Activated gamma-delta T cell treated with Interleukin-2 at 50 U/mL for 16 hours (primary cell): ENCODE results near the gene MAGEB16.

Source experiments
- DNase-seq: peaks from one replicate; pipeline ENCODE4 v3.0.0-alpha.2; 2020

The MAGEB16 gene

GRCh38 chrX:35798042-35798441 lies at the start of gene MAGEB16:
MAGEB16 (plus strand) TSS chrX:35798342; CDS start chrX:35802197, 3,855 bp downstream.
- no peak for DNase-seq

- no peak for DNase-seq
These were observed 24.1 kb upstream of the MAGEB16 start for GRCh38 chrX:35773958-35774564.

- no peak for DNase-seq
These were observed 13.1 kb upstream of the MAGEB16 start for GRCh38 chrX:35785075-35785474.

GRCh38 chrX:35786271-35786670 lies 11.9 kb upstream of the MAGEB16 start:
- no peak for DNase-seq

- DNase-seq = no peak
These were observed 10.3 kb upstream of the MAGEB16 start for GRCh38 chrX:35787867-35788266.

GRCh38 chrX:35800474-35800873 lies 2.3 kb downstream of the MAGEB16 start:
- DNase-seq = no peak

GRCh38 chrX:35809781-35810180 lies 11.6 kb downstream of the MAGEB16 start:
- no peak for DNase-seq

- DNase-seq = no peak
These were observed 21.1 kb downstream of the MAGEB16 start for GRCh38 chrX:35819241-35819640.

- no peak for DNase-seq
These were observed 28.4 kb downstream of the MAGEB16 start for GRCh38 chrX:35826503-35826902.

GRCh38 chrX:35829501-35829900 lies 31.4 kb downstream of the MAGEB16 start:
- DNase-seq = no peak

GRCh38 chrX:35841872-35842271 lies 43.7 kb downstream of the MAGEB16 start:
- DNase-seq = no peak

- no peak for DNase-seq
These were observed 44.5 kb downstream of the MAGEB16 start for GRCh38 chrX:35842674-35843073.

- no peak for DNase-seq
These were observed 49.6 kb downstream of the MAGEB16 start for GRCh38 chrX:35847736-35848135.
